Frontal cortex (tissue), 4 donors: ENCODE results near the gene BSCL2. TPM values are rescaled to one million over a fixed set of nuclear protein-coding genes. Genes with fewer than 3 reads are reported as not detected.
"Not testable (repeated sequence)": the region's sequence is repeated elsewhere in the genome, so short reads cannot be mapped to it uniquely, and the experiment has no call there.

Experiments
- DNase-seq, 2 donors: peaks; one replicate each; pipeline ENCODE4 v3.0.0; 2012; ENCODE audit warnings: low spot score in 2 of 2
- FAIRE-seq: peaks from 2 replicates; lab custom pipeline; 2012; peaks lifted over from hg19 to GRCh38; lab: Jason Lieb, UNC
- total RNA-seq: library from RNA; depleted of rRNA; stranded (reverse); fragments of >200 nt; gene quantifications from one replicate; pipeline ENCODE4 v1.2.3, GENCODE V29; 2014
- donor health status: control.
- donor health status: control.
- donor health status: control.

Gene BSCL2
- total RNA-seq, 1 donor from 2014 or later: 149 TPM

DNA sequence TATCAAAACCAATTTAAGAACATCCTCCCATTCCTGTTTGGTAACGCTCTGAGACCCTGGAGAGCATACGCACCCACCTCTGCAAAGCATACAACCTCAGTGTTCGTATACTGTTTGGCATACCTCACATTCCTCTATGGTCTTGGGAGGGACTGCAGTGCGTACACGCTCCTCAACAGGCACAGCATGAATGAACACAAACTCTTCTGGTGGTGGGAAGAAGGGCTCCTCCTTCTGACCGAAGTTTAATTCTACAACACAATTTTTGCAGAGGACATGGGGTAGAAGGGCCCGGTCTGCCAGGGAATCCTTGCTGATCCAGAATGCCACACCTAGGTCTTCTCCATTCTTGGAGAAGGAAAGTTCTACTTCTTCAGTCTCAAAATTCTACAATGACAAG, 14.8 kb upstream of the BSCL2 start:
- no peak for DNase-seq
- FAIRE-seq: no peak

DNA sequence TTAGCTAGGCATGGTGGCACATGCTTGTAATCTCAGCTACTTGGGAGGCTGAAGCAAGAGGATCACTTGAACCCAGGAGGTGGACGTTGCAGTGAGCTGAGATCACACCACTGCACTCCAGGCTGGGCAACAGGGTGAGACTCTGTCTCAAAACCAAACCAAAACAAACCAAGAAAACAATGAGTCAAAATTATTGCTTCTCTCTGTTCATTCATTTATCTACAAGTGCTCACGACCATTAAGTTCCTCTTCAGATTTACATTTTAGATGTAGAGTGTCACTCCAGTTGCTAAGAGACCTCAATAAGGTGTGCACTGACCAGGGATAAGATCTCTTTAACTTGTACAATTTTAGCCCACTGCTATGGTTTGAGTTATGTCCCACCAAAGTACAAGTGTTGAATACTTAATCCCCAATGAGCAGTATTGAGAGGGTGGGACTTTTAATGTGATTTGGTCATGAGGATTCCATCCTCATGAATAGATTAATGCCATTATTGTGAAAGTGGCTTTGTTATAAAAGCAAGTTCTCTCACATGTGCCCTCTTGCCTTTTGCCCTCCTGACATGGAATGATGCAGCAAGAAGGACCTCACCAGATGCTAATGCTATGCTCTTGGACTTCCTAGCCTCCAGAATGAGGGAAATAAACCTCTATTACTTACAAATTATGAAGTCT, 12.2 kb upstream of the BSCL2 start:
- DNase-seq: no peak
- FAIRE-seq: no peak

DNA sequence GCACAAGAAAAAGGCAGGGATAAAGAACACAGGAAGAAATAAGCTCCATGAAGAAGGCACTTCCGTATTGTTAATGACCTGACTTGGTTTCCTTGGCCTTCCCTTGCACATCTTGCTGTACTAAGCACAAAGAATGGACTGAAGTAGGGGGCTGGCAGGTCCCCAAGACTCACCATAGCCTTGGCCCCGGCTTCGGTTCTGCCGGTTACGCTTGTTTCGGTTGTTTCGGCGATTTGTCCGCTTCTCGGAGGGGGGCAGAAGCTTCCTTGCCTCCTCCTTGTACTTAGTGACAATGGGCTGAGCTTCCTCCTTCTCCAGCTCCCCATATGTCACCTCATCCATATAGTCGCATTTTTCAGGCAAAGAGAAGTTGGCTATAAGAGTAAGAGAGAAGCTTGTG, 9.6 kb upstream of the BSCL2 start:
- no peak for FAIRE-seq
- DNase-seq: no peak

DNA sequence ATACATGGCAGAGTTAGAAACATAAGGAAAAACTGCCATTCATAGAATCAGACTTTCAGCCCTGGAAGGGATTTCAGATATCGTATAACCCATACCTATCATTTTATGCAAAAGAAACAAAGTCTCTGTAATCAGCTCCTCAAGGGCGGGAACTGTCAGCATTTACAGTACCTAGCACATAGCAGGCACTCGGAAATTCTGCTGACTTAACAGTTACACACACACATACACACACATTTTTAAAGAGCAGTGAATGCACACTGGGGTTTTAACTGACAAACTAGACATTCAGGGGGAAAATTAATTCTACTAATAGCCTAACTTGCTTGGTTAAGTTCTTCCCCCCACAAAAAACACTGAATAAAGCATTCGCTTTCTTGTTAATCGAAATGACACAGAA, 9.0 kb upstream of the BSCL2 start:
- DNase-seq (no peak), FAIRE-seq (no peak)

DNA sequence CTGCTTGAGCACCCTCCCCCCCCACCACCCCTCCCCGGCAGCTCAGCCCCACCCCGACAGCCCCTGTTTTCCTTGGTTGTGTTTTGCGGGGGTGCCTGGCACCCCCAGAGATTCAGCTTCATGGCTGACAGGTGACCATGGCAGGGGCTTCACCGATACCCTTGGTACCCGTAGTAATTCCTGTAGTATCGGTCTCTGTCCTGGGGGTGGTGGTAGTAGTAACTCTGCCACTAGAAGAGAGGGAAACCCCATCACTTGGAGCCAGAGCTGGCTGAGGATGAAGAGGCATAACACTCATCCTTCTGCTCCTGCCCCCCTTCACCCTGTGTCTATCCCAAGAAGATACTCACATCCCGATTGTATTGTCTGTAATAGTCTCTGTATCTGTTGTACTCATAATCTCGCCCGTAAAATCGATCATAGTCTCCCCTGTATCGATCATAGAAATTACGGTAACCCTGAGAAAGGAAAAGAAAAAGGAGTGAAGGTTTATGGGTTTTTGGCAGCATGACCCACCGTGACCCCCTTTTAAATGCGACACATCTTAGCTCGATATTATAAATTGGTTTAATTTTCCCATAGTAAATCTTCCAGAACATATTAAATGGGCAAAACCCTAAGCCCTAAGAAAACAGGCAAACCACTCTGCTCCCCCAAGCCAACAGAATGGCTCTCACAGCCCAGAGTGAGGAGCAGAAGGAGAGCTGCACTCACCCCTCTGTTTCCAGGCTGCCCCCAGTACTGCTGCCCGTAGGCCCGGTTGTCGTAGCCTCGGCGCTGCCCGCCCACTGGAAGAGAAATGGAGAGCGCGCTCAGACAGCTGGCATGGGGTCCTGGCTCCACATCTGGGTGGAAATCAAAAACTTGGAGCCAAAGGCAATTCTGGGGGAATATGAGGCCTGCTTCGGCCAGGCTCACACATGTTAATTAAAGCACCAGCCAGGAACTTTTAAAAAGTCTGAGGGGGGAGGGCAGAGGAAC, 8.2 kb upstream of the BSCL2 start:
- FAIRE-seq (no peak), DNase-seq (no peak)

DNA sequence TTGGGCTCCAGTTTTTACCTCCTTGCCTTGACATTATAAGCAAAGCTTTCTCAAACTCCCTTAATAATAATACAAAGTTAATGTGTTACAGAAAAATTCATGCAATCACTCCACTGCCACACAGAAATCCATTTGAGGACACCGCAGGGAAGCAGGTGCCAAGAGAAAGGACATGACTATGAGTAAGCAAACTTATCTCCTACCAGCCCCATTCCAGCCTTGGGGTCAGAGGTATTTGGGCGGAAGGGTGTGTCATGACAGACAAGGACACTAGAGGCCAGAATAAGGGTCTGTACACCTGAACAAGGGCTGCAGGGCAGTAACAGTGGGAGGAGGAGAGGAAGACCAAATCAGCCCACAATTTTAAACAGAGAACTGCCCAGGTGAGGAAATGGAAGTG, 6.1 kb upstream of the BSCL2 start:
- no peak for DNase-seq
- no peak for FAIRE-seq

DNA sequence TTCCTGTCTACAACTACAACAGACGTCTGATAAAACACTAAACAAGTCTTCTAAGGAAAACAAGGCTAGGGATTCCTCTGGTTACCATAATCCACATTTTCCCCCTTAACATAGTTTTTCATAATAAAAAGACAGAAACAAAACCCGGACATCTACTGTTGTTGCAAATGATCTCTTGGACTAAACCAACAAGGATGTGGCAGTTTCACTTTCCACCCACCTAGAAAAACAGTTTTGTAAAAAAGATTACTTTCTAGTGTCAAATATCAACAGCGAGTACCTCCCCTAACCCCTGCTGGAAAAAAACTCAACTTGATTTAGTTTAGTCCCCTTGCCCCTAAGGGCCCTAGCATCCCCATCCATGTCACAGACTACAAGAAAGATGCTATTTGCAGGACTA, 5.6 kb upstream of the BSCL2 start:
- DNase-seq (no peak), FAIRE-seq (no peak)

DNA sequence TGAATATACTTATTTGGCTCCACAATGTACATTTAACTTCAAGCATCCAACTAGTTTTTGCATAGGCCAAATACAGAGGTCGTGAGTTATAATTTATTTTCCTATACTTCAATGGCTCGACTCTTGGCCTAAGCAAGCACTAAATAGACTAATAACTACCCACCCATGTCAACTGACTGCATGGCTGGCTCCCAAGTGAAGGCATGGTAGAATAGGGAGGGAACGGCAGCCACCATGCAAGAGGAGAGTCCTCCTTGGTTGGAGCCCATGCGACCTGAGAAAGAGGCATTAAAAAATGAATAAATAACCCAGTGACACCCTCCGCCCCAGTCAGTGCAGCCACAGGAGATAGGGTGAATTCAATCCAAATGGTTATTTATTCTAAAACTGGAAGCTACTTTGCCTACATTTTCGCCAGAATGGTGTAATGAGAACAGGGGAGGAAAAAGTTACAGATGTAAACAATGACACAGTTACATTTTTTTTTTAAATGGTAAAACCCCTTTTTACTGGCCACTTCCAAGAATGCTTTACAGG, 5.1 kb upstream of the BSCL2 start:
- DNase-seq (no peak), FAIRE-seq (no peak)

DNA sequence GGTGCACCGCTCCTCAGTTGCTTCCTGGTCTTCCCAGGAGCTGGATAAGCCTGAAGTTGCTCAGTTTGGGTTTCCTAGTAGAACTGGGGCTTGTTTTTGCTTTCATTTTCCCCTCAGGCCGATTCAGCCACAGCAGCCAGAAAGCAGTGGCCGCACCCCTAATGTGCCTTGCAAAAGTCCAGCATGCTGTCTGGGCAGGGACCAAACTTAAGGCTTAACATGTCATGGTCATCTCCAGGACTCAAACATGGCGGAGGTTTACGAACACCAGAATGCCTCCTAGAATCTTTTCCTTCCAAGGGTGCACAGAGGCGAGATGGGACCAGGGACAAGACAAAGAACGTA, 2.7 kb upstream of the BSCL2 start:
- FAIRE-seq (no peak), DNase-seq (no peak)

DNA sequence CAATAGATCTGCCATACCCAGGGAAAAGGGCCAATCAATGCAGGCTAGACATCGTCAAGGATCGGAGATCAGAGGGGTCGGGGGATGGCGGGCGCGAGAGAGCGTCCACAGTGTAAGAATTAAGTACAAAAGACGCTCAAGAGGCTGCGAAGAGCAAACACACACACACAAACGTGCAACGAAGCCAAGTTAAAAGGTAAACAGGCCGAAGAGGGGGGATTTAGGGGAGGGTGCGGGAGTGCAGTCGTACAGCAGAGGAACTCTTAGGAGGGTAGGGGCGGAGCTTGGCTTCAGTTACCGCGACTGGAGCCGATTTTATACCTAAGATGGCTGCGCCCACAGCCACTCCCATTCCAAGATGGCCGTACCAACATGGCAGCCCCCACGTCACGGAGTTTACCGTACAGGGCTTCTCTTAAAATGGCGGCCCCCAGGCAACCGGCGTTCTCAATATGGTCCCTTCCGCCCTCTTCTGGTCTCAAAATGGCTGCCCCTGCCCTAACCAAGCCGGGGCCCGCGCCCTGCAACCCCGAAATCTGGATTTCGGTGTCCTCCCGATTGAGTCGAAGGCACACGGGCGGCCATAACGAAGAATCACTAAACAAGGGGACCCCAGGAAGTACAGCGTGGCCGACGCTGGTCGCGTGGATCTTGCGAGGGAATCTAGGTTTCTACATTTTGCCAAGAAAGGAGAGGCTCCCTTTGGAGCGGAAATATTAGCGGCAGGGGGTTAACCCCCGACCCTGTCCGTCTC, 2.2 kb upstream of the BSCL2 start:
- no peak for FAIRE-seq
- peak; percentile 84 to 86 for DNase-seq

DNA sequence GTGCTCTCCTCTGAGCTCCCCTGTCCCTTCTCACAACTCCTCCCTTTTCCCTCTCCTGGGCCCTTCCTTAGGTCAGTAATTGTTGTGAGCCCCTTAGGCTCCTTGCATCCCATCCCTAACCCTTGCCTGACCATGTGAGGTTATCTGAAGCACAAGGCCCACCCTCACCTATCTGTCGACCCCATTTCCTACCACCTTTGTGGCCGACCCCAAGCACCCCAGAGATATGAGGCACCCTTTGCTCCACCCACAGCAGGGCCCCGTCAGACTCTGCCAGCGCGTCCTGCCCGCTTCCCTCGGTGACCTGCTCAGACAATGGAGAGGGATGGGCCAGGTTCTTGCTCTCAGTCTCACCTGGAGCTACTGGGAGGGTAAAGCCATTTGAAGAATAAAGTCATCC, 1.6 kb upstream of the BSCL2 start:
- FAIRE-seq (no peak), DNase-seq (no peak)

DNA sequence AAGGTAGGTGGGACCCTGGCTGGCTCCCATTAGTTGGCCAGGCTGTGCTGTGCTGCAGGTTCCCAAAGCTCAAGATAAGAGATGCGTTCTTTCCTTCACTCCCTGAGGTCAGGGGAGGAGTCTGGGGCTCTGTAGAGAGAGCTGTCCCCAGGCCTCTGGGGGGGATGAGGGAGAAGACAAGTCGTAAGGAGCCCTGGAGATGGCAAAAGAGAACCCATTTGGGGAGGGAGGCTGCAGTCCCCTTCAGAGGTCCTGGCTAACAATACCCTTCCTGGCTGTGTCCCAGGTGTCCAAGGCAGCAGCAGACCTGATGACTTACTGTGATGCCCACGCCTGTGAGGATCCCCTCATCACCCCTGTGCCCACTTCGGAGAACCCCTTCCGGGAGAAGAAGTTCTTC, 1.2 kb upstream of the BSCL2 start:
- DNase-seq (no peak), FAIRE-seq (no peak)

DNA sequence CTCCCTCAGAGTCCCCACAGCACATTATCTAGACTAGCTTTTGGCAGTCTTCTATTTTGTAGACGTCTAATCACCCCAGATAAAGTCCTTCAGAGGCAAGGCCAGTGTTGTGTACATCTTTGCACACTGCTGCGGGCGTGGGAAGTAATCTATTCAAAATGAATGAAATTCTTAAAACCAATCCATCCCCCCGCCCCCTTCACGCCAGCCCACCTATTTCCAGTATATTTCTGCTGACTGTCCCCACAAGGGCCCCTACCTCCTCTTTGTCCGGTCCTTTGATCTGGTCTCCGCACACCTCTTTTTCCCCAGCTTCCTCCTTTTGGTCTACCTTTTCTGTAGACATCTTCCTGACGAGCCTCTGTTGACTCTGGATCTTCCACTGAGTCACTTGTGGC, 375 bp downstream of the BSCL2 start:
- DNase-seq: no peak
- FAIRE-seq: no peak

DNA sequence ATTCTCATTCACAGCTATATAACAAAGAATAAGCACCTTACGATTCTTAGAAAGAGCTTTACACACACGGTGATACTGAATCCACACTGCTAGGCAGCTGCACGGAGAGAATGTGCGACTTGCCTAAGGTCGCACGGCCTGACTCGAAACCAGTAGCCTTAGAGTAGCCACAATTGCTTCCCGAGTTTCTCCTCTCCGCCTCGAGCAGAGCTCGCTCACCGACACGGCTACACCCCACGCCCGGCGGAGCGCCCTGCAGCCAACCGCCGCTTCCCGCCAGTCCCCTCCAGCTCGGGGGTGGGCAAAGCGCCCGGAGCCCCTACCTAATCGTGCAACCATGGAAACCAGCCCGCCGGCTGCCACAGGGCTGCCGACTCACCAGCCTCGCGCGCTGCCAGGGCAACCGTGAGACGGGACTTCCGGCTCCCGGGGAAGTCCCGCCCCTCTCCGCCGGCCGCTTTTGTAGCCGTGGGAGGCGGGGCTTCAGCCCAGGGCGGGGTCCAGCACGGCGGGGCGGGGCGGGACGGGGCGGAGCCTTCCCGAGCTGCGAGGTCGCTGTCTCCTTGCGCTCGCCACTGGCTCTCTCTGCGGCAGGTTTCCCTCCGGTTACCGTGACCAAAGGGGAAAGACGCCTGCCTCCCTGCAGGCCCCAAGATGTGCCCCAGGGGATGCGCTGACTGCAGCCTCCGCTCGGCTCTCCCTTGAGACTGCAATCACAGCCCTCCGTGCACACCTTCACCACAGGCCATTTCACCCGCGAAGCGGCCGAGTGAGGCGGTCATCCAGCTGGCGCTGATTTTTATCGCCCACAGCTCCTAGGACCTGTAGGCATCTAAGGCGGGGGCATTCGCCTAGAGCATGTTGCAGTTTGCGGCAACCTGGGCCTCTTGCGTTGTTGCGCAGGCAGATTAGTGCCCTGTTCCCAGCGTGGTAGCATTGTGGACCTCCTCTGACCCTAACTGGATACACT, 1.1 kb downstream of the BSCL2 start:
- FAIRE-seq: no peak
- peak; percentile 93 to 97 for DNase-seq

DNA sequence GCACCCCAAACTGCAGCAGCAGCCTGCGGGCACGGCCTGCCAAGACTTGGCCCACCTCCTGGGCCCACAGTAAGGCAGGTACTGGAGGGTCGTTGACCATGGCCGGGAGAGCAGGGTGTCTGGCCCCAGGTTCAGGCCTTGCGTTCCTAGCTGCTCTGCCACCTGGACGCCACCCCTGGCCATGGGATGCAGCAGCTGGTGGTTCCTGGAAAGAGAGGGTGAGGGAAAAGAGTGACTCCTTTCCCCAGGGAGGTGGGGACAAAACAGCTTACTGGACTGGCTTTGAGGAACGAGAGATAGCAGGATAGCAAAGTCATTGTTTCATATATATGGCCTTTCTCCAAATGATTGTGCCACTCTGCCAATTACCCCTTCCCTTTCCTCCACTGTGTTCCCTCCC, 1.8 kb downstream of the BSCL2 start:
- DNase-seq (no peak), FAIRE-seq (no peak)

DNA sequence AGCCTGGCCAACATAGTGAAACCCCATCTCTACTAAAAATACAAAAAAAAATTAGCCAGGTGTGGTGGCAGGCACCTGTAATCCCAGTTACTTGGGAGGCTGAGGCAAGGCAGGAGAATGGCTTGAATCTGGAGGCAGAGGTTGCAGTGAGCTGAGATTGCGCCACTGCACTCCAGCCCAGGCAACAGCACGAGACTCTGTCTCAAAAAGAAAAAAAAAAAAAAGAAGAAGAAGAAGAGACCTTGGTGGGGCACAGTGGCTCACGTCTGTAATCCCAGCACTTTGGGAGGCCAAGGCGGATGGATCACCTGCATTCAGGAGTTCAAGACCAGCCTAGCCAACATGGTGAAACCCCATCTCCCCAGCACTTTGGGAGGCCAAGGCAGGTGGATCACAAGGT, 3.3 kb downstream of the BSCL2 start:
- not testable (repeated sequence) for FAIRE-seq, DNase-seq

DNA sequence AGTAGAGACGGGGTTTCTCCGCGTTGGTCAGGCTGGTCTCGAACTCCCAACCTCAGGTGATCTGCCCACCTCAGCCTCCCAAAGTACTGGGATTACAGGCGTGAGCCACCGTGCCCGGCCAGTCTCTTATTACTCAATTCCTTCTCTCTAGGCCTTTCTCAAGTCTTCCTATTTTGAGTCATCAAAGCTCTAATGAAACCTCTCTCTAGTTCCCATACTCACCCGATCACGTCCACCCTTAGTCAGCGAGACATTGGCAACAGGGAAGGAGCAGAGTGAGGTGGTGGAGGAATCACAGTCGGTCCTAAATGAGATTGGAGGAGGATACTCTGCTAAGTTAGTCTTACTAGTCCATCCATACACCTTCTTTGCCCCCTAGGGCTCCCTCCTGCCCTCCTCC, 5.0 kb downstream of the BSCL2 start:
- DNase-seq (no peak), FAIRE-seq (no peak)

DNA sequence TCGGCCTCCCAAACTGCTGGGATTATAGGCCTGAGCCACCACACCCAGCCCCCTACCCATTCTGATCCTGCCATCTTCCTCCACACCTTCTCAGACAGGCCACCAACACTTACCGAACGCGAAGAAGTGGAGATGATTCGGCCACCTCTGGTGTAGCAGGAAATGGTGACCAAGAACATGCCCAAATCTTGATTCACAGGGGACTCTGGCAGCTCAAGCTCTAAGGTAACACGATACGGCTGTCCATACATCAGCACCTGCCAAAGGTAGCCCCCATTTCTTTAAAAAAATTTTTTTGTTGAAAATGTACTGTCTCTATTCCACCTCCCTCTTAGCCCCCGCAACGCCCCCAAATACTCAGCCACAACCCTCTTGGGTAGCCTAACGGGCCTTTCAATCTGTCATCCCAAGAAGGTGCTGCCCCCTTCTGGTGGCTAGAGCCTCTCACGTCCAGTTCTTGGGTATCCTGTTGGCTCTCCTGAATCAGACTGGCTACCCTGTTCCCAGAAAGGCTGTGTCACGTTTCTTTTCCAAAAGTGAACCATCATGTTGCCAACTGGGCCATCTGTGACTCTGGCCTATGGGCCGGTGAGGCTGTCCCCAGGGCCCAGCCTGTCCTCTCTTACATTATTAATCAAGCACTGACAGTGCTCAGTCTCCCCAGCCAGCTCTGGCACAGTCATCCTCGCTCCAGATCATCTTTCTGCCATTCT, 12.6 kb downstream of the BSCL2 start:
- peak; percentile 59 to 75 for DNase-seq

DNA sequence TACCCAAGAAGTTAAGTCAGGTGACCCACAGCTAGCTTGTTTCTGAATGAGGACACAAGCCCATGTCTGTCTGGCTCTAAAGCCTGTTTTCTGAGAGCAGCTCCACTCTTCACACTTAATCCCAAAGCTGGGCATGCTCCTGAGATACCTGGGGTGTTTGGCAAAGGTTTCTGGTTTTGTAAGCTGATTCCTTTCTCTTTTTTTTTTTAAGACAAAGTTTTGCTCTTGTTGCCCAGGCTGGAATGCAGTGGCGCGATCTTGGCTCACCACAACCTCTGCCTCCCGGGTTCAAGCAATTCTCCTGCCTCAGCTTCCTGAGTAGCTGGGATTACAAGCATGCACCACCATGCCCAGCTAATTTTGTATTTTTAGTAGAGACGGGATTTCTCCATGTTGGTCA, 13.6 kb downstream of the BSCL2 start:
- not testable (repeated sequence) for FAIRE-seq

More for the DNA sequence above, 12.6 kb downstream of the BSCL2 start:
- no peak for FAIRE-seq

More for the DNA sequence above, 13.6 kb downstream of the BSCL2 start:
- DNase-seq: not testable (repeated sequence)
